ENCODE results near the gene CAMSAP2.

The CAMSAP2 gene

DNA sequence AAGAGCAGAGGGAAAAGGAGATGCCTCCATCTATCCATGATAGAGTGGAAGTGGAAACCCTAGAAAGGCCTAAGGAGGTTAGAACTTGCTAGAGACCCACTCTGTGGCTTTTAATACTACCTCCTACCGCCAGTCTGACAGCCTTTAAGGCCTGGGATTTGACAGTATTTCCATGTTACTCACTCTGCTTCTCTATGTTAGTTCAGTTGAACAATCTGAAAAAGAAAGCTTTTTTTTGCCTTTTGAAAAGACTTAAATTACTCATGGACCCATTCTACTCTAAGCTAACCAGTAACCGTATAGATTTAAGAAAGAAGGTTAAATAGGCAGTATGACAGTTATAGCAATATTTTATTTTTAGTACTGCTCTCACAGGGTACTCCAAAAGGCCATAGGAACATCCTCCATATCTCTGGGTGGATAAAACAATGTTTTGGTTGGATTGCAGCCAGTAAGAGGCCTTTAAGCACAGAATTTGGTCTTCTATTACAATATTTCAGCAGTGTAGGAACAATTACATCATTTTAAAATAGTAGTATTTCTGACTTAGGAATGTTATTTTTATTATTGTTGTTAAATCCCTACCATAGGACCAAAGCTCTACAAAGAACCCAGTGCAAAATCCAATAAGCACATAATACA, 118.1 kb downstream of the CAMSAP2 start:
- DNase-seq = no peak

DNA sequence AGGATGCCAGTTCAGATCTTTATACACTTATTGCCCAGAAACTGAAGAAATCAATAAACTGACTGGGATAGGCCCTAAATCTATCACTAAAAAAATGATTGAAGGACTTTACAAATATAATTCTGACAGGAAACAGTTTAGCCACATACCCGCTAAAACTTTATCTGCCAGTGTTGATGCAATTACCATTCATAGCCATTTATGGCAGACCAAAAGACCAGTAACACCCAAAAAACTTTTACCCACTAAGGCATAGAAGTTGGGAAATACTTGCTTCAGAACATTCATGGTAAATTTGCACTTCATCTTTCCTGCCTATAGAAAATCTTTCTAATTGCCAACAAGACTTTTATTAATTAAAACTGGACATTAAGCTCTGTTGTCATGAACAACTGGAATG, 119.1 kb downstream of the CAMSAP2 start:
- DNase-seq = no peak

DNA sequence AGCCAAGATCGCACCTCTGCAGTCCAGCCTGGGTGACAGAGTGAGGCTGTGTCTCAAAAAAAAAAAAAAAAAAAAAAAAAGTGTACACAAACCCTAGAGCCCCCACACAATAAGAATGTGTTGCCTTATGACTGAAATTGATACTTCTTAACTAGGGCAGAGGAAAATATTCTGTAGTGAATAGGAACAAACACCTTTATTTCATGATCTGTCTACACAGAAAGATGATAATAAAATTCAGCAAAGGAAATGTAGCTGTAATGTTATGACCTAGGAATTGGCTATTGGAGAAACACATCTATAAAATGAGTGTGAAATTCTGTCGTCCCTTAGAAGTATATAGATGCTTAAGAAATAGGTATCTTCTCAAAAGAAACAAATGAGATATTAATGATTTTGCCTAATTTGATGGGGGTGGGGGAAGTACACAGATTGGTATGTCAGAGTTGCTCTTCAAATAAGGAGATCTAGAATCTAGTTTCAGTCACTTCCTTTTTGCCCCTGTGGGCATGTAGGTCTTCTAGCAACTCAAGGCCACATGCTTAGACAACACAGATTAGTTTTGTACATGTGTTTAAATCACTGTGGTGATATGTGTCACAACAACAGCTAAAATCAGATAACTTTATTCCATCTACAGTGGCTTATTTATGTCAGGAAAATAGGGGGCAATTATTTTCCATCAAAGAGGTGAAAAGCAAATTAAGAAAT, 123.4 kb downstream of the CAMSAP2 start:
- DNase-seq = no peak

DNA sequence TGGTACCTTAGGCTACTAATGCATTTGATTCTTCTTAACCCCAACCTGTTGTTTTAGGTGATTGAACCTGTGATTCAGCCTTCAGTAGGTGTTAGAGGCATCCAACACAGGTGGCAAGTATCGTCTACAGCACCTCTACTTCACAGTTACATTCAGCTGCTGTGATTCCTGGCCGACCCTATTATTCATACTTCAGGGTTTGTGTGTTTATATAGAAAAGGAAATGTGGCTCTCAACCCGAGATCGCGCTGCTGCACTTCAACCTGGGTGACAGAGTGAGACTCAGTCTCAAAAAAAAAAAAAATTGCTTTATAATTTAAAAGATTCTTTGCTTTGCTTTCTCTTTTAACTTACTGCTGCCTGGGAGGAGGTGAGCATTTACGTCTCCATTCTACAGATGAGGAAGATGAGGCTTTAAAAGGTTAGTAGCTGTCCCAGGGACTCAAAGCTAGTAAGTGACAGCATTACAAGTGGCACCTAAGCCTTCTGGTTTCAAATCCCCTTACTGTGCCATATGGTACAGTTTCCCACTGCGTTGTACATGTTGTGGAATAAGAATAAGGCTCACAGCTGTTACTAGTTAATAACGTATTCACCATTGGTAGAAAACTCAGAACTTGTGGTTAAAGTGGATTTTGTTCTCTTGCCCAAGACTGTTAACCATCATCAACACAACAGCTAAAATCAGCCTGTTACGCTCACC, 124.2 kb downstream of the CAMSAP2 start:
- DNase-seq = no peak

DNA sequence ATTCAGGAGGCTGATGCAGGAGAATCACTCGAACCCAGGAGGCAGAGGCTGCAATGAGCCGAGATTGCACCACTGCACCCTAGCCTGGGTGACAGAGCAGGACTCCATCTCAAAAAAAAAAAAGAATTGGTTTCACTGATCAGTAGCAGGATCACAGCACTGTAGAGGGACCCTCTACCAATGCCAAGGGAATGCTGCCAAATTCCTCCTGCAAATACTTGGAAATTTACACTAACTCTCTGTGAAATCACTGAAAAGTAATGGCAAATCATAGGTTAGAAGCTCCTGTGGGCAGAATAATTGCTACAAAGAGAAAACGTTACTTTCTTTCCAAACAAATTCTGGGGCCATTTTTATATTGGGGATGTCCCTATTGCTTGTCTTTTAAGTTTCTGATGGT, 127.4 kb downstream of the CAMSAP2 start:
- no peak for DNase-seq

DNA sequence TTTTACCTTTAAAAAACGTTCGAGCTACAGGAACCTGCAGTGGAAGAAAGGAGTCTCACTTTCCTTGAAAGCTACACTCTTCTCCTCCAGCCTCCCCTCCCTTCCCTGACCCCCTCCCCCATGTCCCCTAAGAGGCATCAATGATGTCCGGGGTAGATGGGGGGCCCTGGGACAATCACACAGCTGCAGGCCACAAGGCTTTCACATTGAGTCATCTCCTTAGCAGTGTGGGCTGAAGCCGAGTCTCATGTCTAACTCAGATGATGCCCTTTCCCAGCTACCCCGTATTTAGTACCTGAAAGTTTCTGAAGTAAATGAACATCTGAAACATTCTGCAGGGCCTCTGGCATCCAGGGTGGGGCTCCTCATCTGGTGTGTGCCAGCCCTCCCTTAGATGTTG, 127.8 kb downstream of the CAMSAP2 start:
- DNase-seq = no peak

DNA sequence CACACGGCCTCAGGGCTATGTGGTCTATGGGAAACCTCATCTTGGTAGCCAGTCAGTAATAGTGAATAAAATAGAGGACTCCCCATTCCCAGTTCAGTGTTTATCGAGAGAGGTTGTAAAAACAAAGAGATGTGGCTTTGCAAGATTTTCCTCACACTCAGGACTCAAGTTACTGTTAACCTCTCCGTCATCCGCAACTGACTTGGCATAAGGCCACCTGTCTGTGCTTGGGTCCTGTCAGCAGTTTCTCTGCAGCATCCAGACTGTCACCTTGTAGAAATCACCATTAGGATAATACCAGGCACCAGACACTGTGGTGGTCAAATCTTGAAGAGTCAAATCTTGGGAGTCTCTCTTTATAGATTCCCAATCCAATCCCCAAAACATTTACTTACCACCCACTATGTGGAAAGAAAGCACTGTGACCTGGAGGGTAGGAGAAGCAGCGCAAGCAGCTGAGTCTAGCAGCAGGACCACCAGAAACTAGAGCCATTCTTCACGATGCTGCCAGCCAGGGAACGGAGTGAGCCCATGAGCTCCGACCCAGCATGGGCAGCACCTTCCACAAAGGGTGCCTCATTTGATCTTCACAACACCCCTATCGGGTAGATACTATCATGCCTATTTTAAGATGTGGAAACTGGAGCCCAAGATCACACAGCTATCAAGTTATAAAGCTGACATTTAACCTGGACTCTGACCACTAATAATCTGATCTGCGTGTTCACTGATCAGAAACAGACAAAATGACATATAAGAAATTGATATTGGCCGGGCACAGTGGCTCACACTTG, 128.5 kb downstream of the CAMSAP2 start:
- DNase-seq = peak; percentile 67

DNA sequence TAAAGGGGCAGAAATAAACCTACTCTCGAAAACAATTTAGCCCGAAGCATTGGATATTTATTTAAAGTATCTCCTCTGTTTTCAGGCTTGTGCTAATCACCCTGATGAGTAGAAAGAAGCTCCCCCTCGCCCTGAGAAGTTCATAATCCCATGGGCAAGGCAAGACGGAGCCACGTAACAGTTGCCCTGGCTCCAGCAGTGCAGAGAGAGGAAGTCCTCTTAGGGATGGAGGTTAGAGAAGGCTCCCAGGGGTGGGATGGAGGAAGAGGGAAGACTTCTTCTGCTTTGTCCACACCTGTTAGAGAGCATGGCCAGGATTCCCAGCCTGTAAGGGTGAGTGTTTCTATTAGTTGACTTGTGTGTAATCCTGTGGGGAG, 130.7 kb downstream of the CAMSAP2 start:
- DNase-seq = no peak

DNA sequence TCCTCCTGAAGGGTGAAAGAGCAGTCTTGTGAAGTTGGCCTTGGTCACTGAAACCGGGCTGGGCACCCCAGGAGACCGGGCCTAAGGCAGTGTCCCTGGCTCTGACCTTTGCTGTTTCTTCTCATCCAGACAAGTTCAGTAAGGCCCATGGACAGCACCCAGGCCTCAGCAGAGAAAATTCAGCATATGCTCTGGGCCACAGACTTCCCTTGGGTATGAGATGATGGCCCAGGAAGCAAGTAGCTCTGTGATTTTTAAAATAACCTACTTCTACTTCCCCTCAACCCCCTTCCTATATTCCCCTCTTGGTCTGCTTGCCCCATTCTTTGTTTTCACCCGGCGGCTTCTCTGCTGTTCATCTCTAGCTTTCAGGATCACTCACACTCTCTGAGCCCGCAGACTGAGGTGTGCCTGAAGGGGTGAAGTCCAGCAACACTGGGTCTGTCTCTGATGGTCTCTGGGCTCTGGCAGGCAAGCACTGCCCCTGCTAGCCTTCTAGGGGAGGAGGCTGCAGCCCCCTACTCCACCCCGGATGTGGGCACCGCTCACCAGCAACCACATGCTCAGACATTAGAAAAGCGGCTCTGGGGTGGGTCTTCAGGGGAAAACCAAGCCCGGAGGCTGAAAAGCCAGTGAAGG, 131.2 kb downstream of the CAMSAP2 start:
- DNase-seq = no peak

DNA sequence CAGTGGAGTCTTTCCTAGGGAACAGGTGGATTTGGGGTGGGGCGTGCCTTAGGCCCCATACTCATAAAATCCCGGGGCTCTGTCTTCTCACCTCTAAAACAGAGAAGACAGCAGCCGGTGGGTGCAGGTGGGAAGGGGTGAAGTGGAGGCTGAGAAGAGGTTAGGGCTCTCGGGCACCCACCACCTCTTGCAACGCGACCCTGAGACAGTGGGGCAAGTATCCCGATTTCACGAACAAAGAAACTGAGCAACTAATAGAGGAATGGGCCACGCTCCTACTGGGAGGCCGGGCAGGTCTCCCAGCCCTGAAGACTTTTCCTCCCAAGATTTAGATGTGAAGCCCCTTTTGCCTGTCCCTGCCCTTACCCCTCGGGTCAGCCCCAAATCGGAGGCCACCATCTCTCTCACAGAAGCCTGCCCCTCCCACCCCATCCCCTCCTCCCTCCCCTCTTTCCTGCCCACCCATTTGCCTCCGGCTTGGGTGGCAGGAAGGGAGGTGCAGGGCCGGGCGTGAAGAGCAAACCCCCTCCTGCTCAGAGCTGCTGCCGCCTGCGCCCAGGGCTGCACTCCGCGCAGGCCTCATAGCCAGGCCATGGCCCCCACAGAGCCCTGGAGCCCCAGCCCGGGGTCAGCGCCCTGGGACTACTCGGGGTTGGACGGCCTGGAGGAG, 133.9 kb downstream of the CAMSAP2 start, which contains the start of gene GPR25:
TSS of gene GPR25 (plus strand) at position 536 of the 670 bp plus-strand sequence. CDS start at position 593, 57 bp downstream.
- DNase-seq = no peak

DNA sequence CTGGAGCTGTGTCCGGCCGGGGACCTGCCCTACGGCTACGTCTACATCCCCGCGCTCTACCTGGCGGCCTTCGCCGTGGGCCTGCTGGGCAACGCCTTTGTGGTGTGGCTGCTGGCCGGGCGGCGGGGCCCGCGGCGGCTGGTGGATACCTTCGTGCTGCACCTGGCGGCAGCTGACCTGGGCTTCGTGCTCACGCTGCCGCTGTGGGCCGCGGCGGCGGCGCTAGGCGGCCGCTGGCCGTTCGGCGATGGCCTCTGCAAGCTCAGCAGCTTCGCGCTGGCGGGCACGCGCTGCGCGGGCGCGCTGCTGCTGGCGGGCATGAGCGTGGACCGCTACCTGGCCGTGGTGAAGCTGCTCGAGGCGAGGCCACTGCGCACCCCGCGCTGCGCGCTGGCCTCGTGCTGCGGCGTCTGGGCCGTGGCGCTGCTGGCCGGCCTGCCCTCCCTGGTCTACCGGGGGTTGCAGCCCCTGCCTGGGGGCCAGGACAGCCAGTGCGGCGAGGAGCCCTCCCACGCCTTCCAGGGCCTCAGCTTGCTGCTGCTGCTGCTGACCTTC, 134.5 kb downstream of the CAMSAP2 start:
- DNase-seq = no peak

DNA sequence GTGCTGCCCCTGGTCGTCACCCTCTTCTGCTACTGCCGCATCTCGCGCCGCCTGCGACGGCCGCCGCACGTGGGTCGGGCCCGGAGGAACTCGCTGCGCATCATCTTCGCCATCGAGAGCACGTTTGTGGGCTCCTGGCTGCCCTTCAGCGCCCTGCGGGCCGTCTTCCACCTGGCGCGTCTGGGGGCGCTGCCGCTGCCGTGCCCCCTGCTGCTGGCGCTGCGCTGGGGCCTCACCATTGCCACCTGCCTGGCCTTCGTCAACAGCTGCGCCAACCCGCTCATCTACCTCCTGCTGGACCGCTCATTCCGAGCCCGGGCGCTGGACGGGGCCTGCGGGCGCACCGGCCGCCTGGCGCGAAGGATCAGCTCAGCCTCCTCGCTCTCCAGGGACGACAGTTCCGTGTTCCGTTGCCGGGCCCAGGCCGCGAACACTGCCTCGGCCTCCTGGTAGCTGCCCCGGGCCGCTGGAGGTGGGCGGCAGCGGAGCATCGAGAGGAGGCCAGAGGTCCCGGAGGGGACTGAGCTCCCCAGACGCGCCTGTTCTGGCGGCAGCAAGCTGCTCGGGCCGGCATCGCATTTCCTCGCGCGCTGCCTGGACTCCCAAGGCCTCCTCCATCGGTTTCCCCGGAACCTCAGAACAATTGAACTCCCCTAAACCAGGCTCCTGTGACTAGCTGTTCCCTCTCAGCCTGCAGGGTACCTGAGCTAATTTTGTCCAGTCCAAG, 135.1 kb downstream of the CAMSAP2 start:
- DNase-seq = no peak

DNA sequence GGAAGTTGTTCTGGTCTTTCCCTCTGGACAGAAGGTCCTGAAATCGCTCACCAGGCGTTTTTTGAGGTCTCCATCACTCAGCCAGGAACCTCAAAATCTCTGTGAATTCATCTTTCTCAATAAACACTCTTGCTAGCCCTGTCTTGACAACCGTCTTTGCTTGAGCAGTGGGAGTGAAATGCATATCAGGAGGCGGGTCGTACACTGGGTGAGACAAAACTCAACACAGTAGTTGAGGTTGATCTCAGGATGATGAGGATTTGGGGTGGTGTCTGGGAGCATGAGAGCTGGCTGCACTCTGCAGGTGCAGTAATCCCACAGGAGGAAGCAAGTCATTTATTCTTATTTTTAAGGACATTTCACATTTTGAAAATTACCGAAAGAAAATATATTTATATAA, 136.0 kb downstream of the CAMSAP2 start:
- no peak for DNase-seq

DNA sequence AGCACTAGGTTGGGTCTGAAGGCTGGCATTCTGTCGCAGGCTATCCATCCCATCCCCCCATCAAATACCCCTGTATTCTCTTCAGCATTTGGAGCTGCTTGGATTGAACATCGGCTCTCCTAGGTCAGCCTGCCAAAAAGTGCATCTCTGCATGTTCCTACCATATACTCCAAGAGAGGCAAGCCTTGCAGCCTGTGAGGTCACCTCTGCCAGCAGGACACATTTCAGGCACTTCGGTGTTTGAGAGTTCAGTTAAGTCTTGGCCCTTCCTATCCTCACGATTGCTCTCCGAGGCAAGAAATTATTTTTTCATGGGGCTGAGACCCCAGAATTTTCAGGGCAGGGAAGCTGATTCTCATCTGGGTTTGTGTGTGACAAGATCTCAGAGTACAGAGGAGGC, 136.7 kb downstream of the CAMSAP2 start:
- DNase-seq = no peak

DNA sequence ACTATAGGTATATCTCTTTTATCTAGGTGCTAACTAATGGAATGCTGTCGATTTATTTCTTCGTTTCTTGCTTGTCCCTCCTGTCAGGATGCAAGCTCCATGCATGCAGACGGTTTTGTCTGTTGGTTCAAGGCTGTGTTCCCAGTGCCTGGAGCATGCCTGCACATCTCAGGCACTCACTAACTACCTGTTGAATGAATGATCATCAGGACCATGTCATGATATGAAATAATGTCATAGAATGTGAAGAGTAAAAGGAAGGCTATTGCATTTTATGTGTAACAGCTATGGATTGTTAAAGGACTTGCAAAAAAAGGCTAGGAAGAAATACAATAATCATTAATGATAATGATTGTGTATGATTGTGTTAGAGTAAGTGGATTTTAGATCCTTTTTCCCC, 138.3 kb downstream of the CAMSAP2 start:
- DNase-seq = no peak

DNA sequence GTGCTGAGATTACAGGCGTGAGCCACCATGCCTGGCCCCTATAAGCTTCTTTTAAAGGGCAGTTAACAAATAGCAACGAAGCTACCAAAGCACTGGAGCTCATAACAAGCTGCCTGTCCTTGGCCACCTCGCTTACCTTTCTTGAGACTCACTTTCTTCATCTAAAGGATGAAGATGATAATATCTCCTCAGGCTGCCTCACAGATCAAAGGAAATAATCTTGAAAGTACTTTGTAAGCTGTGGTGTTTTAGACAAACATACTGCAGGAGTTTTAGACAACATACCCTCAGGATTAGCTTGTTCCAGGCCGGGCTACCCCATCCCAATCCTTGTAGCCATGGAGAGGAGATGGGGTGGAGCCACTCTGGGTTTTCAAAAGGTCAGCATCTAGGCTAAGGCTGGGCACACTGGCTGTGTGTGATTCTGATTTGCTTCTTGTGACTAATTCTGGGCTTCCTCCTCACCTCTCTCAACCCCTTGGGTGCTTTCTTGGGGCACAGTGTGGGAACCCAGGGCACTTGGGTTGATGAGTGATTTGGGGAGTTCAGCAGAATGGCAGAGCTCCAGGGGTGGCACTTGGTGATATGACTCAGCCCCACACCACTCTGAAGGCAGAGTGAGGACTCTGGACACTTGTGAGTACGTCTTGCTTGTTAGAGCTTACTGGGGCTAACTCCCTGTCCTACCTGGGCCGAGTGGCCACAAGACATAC, 139.3 kb downstream of the CAMSAP2 start:
- DNase-seq = no peak

DNA sequence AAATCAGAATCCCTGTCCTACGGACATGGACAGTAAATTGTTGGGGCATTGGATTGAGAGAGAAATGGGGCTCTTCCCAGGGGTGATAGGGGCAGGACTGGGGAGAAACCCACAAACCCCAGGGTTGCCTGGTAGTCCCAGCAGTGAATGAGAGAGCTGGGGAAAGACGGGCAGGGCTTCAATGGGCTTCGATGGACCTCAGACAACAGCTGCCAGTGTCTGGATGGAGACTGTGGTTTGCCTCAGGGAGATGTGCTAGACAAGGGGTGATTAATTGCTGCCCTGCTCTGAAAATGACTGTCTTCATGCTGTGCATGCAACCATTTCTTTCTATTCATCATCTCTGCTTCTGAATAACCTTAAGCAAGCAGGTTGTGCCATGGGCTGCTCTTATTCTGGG, 141.5 kb downstream of the CAMSAP2 start:
- no peak for DNase-seq

DNA sequence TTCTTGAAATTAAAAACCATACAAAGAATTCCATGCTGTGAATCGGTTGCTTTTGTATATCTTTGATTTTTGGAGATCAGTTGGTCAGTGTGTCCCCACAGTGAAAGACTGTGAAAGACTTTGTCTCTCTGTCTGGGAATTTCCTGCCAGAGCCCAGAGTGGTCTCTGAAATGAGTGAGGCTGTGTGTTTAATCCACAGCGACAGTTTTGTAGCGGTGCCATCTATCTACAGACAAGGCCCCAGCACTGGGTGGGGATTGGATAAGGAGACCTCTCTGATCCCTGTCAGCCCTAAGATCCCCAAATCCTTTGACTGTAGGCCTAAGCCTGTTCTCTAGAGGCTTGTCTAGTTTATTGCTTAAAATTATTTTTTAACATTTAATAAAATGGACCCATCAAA, 144.4 kb downstream of the CAMSAP2 start:
- no peak for DNase-seq

DNA sequence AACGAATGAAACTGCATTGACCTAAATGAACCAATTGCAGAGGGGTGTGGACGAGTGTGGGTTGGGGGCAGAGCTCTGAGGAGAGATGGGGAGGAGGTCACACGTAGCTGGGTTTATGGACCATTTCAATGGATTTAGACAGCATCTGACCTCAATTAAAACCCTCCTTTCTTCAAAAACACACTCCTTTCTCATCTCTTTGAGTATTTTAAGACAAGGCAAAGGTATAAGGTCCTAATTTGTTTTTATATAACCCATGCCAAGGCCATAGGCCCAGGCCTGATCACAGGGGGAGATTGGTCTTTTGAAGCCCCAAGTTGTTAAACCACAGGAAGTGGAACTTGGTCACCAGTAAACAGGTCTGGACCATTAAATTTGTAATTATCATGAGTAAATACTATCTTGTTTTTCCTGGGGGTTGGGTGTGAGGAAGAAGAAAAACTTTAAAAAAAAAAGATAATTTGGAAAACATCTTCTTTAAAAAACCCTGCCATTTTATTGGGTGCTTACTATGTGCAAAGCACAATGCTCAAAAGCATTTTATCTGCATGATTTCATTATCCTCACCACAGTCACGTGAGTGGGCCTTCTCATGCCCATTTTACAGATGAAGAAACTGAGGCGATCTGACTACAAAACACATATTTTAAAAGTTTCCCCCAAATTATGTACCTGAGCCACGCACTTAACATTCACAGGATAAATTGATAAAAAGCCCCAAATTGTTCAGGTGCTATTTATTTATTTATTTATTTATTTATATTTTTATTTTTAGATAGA, 147.1 kb downstream of the CAMSAP2 start:
- DNase-seq = no peak

DNA sequence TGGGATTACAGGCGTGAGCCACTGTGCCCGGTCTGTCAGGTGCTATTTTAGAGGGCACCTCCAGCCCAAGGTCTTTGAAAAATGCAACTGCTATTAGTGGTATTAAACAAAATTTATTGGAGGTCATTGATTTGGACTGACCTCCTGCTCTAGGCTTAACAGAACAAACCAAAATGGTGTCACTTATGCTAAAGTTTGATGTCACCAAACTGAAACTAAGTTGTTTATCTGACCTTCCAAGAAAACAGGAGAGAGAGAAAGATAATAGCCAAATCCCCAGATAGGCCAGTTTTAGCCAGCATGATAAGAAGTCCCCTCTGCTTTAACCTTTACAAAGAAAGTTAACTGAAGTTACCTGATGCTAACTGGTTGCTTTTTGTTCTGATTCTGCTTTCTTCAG, 147.9 kb downstream of the CAMSAP2 start:
- no peak for DNase-seq
